Measurements from ENCODE around the gene GSTO1. TPM values are rescaled to one million over a fixed set of nuclear protein-coding genes. Genes with fewer than 3 reads are reported as not detected.

The GSTO1 gene
- total and polyA plus RNA-seq, 2 of the 13 experiments (the other 11 are each of a cell fraction or from before 2014, with no cell fraction given) = 228 to 300 TPM

GRCh38 chr10:104288355-104288754 is 33.7 kb downstream of the GSTO1 start (continued):
- TF ChIP-seq ZHX2 (IDR thresholded peaks at IDR 0.05; ENCODE audit: low read depth) = peak; percentile 56; the same call in 1 of the 2 replicates
- TF ChIP-seq ZHX2 (CRISPR knock-in tag; IDR thresholded peaks at IDR 0.05; ENCODE audit: borderline replicate concordance) = no peak; the same call in 1 of the 2 replicates
- no peak for TF ChIP-seq ARNTL (CRISPR knock-in tag; IDR thresholded peaks at IDR 0.05)
- TF ChIP-seq ZNF12 (CRISPR knock-in tag; IDR thresholded peaks at IDR 0.05) = peak; percentile 52; the same call in 1 of the 2 replicates
- TF ChIP-seq ELF4 (CRISPR knock-in tag; IDR thresholded peaks at IDR 0.05; ENCODE audit: borderline replicate concordance) = peak; percentile 87
- TF ChIP-seq, protein P1, sequence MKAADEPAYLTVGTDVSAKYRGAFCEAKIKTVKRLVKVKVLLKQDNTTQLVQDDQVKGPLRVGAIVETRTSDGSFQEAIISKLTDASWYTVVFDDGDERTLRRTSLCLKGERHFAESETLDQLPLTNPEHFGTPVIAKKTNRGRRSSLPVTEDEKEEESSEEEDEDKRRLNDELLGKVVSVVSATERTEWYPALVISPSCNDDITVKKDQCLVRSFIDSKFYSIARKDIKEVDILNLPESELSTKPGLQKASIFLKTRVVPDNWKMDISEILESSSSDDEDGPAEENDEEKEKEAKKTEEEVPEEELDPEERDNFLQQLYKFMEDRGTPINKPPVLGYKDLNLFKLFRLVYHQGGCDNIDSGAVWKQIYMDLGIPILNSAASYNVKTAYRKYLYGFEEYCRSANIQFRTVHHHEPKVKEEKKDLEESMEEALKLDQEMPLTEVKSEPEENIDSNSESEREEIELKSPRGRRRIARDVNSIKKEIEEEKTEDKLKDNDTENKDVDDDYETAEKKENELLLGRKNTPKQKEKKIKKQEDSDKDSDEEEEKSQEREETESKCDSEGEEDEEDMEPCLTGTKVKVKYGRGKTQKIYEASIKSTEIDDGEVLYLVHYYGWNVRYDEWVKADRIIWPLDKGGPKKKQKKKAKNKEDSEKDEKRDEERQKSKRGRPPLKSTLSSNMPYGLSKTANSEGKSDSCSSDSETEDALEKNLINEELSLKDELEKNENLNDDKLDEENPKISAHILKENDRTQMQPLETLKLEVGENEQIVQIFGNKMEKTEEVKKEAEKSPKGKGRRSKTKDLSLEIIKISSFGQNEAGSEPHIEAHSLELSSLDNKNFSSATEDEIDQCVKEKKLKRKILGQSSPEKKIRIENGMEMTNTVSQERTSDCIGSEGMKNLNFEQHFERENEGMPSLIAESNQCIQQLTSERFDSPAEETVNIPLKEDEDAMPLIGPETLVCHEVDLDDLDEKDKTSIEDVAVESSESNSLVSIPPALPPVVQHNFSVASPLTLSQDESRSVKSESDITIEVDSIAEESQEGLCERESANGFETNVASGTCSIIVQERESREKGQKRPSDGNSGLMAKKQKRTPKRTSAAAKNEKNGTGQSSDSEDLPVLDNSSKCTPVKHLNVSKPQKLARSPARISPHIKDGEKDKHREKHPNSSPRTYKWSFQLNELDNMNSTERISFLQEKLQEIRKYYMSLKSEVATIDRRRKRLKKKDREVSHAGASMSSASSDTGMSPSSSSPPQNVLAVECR (CRISPR knock-in tag; IDR thresholded peaks at IDR 0.05; ENCODE audit: borderline replicate concordance) = peak; percentile 42; the same call in 1 of the 2 replicates
- no peak for TF ChIP-seq ZBTB46 (CRISPR knock-in tag; IDR thresholded peaks at IDR 0.05; ENCODE audit: borderline replicate concordance)
- peak; percentile 68 for TF ChIP-seq ERF (CRISPR knock-in tag; IDR thresholded peaks at IDR 0.05)
- no peak for TF ChIP-seq THAP9 (CRISPR knock-in tag; IDR thresholded peaks at IDR 0.05; ENCODE audit: borderline replicate concordance)
- TF ChIP-seq ZFP36L2 (CRISPR knock-in tag; IDR thresholded peaks at IDR 0.05) = no peak
- peak; percentile 92 for TF ChIP-seq HMG20A (CRISPR knock-in tag; IDR thresholded peaks at IDR 0.05; ENCODE audit: borderline replicate concordance)
- peak; percentile 48; the same call in 1 of the 2 replicates for TF ChIP-seq ZNF652 (CRISPR knock-in tag; IDR thresholded peaks at IDR 0.05; ENCODE audit: borderline replicate concordance, low read depth)
- no peak for TF ChIP-seq KAT2B (IDR thresholded peaks at IDR 0.05; ENCODE audit: borderline replicate concordance, low read depth, low read length)

Measured in HepG2 (cell line).